NCI-H1930 (cell line): ENCODE results near the gene UTP15.

Experiments
- DNase-seq, 2 experiments: peaks; one replicate each; lab custom pipeline; 2025; lab: John Stamatoyannopoulos, UW

The UTP15 gene

DNA sequence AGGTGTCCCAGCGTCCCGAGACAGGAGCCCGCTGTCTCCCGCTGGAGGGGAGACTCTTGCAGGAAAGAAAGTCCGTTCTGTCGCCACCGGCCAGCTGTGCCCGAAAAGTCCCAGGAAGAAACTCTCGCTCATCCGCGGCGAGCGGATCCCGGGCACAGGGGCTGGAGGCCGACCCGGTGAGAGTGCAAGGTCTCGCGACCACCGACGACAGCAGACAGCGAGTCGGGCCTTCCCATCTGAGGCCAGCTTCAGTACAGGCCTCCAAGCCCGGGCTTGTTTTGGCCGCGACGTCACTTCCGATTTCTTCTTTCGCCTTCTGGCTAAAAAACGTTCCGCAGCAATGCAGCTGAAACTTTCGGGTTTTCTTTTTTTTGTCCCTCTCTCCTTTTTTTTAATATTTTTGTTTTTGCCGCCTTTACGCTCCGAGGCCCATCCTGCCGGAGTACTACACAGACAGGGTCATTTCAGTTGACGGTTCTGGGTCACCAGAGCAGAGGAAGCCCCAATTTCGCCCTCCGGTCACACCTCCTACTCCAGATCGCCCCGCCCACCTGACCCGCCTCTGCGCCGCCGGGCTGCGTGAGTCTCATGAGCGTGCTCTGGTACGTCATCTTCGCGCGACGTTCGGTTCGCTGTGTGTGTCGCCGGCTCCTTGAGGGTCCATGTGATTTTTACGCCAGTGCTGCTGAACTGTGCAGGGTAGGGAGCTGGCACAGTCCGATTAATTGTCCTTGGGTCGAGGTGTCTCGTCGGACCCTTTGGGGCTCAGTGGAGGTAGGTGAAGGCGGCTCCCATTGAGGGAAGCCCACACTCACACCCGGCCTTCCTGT is at the start of gene UTP15, which contains the start of gene ANKRA2:
Gene UTP15, plus strand, starts transcription at position 605 of the 830 bp plus-strand sequence. CDS start 1,602 bp downstream, outside the sequence.
Gene ANKRA2, minus strand, starts transcription at position 501 of the 830 bp plus-strand sequence. CDS start 2,758 bp downstream, outside the sequence.
- DNase-seq, result peak; percentile 87 to 93

DNA sequence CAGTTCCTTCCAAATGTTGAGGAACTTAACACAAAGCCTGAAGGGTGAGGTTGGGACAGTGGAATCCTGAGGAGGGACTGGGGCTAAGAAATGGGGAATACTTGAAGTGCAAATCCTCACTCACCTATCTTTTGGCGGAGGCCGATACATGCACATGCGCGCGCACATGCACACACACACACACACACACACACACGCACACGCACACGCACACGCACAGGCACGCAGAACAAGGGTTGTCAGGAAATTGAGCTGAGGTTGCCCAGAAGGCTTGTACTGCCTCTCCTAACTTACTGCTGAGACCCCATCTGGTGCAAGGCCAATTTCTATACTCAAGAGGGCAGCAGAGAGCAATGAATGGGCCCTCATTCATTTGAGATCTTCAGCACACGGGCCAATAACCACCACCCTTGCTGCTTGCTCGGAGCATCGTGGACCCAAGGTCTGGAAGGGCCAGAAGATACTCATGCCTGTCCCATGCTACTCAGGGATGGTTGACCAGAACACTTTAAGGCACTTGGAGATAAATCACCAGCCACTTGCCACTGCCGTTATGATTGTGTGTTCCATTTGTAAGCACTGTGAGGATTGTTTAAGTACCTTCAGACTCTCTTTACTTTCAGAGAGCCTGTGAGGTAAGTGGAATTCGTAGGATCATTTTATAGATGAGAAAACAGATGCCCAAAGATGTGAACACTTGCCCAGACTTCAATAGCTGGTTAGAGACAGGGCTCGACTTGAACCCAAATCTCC is 45.8 kb upstream of the UTP15 start:
- peak; percentile 53 to 64 for DNase-seq

- no peak for DNase-seq
These were observed 42.6 kb upstream of the UTP15 start for GRCh38 chr5:73522989-73523388.

DNA sequence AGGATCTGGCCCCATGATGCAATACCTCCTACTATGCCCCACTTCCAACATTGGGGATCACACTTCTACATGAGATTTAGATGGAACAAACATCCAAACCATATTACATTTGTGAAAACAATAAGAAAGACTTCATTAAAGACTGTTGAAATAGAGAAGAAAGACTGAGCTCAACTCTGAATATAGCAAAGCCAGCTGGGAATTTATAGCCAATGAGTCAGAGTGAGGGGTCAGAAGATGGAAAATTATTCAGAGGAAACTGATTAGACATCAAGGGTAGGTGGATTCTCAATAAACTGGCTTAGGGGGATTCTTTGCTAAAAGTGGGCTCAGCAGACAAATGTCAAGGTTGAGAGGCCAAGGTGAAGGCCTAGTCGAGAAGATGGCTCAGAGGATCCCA is 41.7 kb upstream of the UTP15 start:
- no peak for DNase-seq

DNA sequence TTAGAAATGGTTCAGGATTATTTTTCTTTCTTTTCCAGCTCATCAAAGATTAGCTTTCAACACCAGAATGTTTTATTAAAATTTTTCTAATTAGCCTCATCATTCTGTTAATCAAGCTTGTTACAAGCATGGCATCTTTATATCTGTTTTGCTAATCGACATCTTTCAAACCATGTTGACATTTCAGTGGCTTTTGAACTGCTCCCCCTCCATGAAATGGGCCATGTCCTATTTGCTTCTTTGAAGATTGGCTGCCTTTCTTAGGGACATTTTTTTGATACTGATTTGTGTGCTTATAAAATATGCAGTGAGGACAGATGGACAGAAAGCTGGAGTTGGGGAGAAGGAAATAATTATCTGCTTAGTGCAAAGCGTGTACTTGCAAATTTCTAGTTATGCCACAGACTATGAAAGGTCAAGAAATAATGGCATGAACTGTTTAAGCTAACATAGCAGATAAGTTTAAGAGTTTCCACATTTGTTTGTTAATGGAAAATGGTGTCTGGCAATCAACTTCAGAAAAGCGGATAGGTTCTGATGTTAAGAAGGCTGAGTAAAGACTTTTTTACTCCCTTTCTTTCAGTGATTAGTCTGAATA is 39.8 kb upstream of the UTP15 start:
- DNase-seq, result no peak

DNA sequence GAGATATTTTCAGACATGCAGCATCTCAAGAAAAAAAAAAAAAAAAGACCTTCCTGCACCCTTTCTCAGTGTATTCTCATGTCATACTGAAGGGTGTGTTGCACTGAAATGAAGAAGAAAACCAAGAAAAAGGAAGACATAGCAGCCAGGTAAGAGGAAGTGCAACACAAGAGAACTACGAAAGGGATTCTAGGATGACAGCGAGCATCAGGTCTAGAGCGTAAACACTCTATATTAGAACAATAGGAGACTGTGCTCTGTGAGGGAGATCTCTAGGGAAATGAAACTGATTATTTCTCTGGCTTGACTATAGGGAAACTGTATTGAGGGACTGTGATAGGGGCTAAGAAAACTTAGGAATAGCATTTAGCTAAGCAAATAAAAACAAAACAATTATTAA is 37.3 kb upstream of the UTP15 start:
- peak in 1 of 2 experiments; percentile 15 for DNase-seq

GRCh38 chr5:73529081-73529480 is 36.5 kb upstream of the UTP15 start:
- peak in 1 of 2 experiments; percentile 11 for DNase-seq

- no peak for DNase-seq
These were observed 34.2 kb upstream of the UTP15 start for GRCh38 chr5:73531356-73531755.

GRCh38 chr5:73532195-73532594 is 33.3 kb upstream of the UTP15 start:
- DNase-seq, result no peak

DNA sequence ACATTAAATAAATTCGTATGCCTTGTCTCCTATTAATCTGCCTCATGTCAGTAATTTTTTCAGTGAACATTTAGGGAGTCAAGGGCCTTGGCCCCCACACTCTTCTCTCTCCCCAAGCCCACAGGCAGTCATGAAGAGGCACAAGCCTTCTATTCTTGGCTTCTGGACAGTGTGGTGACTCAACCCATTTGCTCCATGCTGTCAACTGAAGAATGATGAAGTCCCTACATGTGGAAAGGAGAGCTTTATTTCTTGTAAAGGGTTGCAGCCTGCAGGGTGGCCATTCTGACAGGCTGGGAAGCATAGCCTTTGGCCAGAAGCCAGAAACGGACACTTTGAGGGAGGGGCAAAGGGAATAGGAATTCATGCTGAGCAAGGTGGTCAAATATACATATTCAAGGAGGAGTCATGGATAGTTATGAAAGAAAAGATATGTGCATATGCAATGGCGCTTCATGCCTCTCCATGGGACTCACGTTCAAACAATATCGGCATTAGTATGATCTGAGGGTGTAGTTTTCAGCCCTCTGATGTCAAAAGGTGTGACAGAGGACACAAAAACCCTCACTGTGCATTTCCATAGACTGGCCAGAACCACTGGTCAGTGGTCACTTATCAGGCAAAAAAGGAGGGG is 31.4 kb upstream of the UTP15 start:
- DNase-seq, result no peak

DNA sequence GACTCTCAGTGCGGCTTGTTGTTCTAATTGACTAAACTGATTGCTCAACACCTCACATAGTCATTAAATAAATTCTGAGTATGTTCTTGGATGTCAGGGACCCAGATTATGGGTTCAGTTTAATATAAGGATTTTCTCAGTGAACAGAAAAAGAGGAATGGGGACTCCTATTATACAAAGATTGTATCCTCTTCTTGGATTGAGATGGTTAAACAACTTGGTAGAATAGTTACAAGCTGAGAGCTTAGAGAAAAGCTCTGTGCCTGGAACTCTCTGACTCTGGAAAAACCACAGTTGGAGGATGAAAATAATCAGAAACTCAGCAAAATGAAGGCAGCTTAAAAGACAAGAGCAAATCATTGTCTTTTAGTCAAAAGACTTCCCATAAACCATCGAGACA is 30.6 kb upstream of the UTP15 start:
- DNase-seq, result no peak

GRCh38 chr5:73539730-73540129 is 25.8 kb upstream of the UTP15 start:
- no peak for DNase-seq

DNA sequence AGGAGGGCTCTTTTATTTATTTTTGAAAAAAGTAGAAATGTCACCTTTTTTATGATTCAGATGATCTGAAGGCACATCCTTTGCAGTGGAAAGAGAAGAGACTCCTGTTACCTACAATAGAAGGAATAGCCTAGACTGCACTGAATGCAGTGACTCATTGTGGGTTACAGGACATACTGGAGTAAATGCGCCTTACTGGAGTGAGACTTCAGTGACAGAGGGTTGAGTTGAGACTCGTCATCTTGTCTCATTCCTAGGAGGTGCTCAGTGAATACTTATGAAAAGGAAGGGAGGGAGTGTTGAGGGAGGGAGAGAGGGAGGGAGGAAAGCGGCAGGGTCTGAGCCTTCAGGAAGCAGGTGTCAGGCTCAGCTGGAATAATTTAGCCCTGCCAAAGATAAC is 25.4 kb upstream of the UTP15 start:
- DNase-seq, result no peak

- no peak for DNase-seq
These were observed 23.5 kb upstream of the UTP15 start for GRCh38 chr5:73542020-73542419.

- no peak for DNase-seq
These were observed 20.8 kb upstream of the UTP15 start for GRCh38 chr5:73544429-73545402.

GRCh38 chr5:73545403-73545779 is 20.2 kb upstream of the UTP15 start:
- no peak for DNase-seq

GRCh38 chr5:73550016-73550415 is 15.5 kb upstream of the UTP15 start:
- no peak for DNase-seq

- no peak for DNase-seq
These were observed 12.9 kb upstream of the UTP15 start for GRCh38 chr5:73552642-73553041.

GRCh38 chr5:73558950-73559349 is 6.6 kb upstream of the UTP15 start:
- DNase-seq, result no peak

GRCh38 chr5:73564018-73564417 is 1.5 kb upstream of the UTP15 start:
- DNase-seq, result no peak

DNA sequence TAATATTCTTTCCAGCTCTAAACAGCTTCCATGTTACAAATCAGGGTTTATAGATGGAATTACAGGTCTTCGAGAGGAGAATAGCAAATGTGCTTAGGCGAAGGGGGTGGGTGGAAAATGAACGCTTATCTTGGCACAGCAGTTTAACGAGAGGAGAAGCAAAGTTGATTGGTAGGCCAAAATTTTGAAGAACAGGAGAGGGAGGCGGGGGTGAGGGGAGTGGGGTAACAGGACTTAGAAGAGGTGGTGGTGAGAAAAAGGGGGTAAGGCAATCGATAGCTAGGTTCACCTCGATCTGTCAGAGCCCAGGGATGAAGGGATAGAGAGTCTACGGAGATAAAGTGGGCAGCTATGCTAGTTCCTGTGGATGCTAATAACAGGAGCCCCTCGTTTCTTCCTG is 868 bp upstream of the UTP15 start:
- no peak for DNase-seq
